ENCODE measurements around the gene PLCB1. TPM values are rescaled to one million over a fixed set of nuclear protein-coding genes. Genes with fewer than 3 reads are reported as not detected.

Gene PLCB1
- polyA plus RNA-seq, 3 donors: 2.5 to 12.7 (median 3.6) TPM

DNA sequence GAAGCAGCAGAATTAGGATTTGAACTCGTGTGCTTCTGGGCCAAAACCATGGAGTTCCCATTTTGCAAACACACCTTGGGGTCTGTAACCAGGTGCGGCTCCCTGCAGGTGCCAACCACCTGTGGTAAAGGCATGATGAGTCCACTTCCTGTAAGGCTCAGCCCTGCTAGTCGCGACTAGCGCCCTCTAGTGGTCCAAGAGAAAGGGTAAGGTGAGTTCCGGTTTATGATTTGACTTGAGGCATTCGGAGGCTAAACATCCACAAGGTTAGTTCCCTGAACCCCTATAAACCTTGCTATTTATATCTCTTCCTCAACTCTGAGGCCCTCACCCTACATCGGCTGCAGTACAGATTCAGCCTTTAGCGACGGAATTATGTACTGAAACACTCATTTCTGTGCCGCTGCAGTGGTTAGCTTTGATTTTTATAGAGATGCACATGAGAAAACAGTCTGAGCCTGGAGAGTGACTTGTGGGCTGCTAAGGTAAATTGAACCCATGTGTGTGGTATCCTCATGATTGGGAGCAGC lies 173.4 kb downstream of the PLCB1 start:
- WGBS, 3 donors: 62 to 75% (median 67%) methylated on average over 11 of the region's 11 CpGs
- no peak overlapping the region for H3K27ac ChIP-seq (ENCODE audit: low read depth, low read length)

DNA sequence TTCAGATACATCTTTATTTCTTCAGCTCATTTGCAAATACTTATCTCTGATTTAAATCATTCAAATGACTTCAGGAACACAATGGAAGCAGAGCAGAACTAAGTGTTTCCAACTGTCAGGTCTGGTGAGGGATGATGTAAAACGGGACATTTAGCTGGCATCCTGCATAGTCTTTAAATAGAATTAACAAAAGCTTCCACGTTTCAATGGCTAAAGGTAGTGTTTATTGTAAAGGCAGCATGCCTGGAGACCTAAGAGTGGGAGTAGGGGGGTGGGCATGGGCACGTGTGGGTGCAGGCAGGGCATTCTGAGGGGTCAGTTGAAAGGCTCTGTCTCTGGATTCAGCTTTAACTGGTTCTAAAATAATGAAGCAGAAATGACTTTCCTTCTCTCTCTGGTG lies 174.9 kb downstream of the PLCB1 start:
- WGBS, 3 donors: 40 to 50% (median 48%) methylated on average over 3 of the region's 3 CpGs
- H3K27ac ChIP-seq (ENCODE audit: low read depth, low read length): no peak overlapping the region

DNA sequence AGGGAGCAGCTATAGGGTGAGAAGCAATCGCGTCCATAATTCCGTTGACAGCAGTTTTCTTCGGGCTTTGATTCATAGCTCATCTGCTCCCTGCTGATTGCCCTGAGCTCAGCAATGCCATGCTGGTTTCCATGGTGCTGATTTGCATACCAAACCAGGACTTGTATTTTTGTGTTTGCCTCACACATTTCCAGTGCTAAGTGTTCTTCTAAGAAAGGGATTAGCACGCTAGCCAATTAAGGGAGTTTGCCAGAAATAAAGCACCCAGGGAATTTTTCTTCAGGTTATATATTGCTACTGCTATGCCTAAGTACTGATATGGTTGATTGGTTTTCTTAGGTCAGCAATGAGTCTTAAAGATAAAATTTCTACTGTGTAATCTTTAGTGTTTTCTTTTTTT lies 177.6 kb downstream of the PLCB1 start:
- WGBS, 3 donors: 69 to 79% (median 75%) methylated on average over 5 of the region's 5 CpGs
- no peak overlapping the region for H3K27ac ChIP-seq (ENCODE audit: low read depth, low read length)

DNA sequence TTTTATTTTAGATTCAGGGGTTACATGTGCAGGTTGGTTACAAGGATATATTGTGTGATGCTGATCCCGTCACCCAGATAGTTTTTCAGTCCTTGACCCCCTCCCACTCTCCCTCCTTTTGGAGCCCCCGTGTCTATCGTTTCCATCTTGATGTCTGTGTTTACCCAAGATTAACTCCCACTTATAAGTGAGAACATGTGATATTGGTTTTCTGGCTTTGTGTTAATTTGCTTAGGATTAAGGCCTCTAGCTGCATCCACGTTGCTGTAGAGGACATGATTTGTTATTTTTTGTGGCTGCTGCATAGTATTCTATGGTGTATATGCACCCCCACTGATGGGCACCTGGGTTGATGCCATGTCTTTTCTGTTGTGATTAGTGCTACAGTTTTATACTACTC lies 178.6 kb downstream of the PLCB1 start:
- 41 to 86% (median 82%) methylated on average over 4 of the region's 4 CpGs for WGBS, 3 donors
- H3K27ac ChIP-seq (ENCODE audit: low read depth, low read length): no peak overlapping the region

DNA sequence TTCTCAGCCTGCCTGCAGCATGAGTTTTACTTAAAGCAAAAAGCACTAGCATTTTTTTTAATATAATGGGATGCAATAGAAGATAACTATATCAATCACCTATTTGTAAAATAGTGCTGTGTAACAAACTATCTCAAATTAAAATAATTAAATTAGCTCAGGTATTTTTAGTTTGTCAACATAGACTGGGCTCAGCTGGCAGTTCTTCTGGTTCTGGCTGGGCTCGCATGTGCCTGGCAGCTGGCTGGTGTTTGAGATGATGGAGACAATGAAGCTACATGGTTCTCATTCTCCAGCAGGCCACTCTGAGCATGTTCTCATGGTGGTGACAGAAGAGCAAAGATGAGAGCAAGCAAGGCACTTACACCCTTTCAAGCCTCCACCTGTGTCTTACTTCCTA lies 181.0 kb downstream of the PLCB1 start:
- no peak overlapping the region for H3K27ac ChIP-seq (ENCODE audit: low read depth, low read length)
- WGBS, 3 donors: 97 to 100% (median 100%) methylated on average over 1 of the region's 1 CpG

DNA sequence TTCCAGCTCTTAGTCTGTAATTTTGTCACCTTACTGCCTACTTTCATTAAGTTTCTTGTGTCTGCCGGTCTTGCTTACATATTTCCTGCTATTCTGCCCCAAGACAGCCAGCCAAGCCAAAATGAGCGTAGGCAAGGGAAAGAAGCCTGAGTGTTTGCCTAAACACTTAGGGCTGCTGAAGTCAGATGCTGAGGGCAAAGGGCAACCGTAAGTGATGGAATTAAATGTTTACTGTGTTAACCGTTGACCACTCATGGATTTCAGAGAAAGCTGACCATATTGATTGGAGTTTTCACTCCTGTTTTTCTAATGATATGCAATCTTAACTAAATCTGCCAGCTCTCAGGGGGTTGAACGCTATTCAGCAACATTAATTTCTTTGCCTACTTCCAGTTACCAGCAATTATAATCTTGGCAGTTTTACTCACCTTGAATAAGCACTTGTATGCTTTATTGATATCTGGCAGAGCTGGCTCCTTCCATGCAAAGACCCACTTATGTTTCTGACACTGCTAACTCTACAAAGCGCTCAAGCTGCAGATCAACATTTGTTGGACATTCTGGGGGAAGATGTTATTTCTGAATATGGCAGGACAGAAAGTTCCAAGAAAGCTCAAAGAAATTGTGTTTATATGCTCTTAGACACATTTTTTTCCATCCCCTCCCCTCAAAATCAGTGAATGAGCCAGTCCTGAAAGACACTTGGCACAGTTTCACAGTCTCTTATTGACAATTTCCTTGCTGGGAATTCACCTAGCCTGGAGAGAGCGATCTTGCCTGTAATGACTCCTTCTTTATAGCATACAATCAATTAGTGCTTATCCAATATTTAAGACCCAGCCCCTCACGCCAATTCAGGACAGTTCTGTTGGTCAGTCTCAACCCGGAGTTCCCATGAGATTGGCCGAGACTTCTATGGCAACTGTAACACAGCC lies 183.8 kb downstream of the PLCB1 start:
- no peak overlapping the region for H3K27ac ChIP-seq (ENCODE audit: low read depth, low read length)
- WGBS, 3 donors: 39 to 81% (median 81%) methylated on average over 10 of the region's 10 CpGs

DNA sequence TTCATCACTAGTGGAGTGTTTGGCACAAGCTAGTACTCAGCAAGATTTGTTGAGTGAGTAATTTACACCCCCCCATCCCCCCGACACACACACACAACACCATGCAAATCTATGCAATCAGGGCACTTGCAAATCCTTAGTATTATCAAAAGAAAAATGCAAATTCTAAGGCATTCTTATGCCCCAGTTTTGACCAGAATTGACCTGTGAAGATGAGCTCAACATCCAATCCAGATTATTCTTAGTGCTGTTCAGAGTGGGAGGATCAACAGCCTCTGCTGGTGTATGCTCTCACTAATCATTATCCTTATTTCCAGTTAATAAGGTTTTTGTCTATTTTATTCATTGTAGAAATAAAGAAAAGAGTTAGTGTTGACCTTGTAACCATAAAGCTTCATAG lies 185.4 kb downstream of the PLCB1 start:
- H3K27ac ChIP-seq (ENCODE audit: low read depth, low read length): no peak overlapping the region
- 96 to 98% (median 96%) methylated on average over 1 of the region's 1 CpG for WGBS, 3 donors

DNA sequence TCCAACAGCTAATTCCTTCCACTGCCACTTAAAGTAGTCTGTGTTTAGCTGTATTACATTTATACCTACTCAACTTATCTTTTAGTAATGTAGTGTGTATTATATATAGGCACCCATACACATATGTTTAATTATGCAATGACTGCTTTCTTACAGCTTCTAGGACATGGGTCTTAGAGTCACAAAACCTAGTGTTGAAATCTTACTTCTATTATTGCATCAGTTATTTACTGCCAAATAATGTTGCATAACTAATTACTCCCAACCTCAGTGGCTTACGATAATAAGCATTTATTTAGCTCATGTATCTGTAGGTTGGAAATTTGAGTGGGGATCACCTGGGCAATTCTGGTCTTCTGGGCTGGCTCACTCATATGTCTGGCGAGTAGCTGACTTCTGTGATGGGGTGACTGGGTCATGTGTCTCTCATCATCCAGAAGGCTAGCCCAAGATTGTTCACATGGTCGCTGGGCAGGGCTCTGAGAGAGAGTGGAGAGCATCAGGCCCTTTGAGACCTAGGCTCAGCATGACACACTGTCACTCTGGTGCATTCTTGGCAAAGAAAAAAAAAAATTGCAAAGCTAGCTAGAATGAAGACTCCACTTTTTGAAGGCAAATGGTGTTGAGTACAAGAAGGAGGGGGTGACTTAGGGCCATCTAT lies 187.0 kb downstream of the PLCB1 start:
- H3K27ac ChIP-seq (ENCODE audit: low read depth, low read length): no peak overlapping the region
- WGBS, 3 donors: 64 to 94% (median 68%) methylated on average over 3 of the region's 3 CpGs

DNA sequence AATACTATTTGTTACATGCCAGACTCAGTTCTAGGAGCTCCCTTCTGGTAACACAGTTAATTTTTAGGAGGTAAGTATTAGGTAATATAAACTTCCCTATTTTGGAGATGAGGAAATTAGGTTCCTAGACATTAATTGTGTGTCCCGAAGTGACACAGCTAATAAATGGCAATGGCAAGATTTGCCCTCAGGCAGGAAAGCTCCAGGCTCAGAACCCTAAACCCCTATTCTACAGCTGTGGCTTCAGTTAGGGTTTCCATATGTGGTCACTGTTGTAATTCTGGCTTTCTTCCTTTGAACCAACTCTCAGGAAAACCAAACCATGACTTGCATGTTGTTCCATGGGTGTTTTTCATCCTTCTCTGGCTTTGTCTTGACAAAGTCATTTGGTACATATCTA lies 188.2 kb downstream of the PLCB1 start:
- 48 to 85% (median 74%) methylated on average over 1 of the region's 1 CpG for WGBS, 3 donors
- no peak overlapping the region for H3K27ac ChIP-seq (ENCODE audit: low read depth, low read length)

DNA sequence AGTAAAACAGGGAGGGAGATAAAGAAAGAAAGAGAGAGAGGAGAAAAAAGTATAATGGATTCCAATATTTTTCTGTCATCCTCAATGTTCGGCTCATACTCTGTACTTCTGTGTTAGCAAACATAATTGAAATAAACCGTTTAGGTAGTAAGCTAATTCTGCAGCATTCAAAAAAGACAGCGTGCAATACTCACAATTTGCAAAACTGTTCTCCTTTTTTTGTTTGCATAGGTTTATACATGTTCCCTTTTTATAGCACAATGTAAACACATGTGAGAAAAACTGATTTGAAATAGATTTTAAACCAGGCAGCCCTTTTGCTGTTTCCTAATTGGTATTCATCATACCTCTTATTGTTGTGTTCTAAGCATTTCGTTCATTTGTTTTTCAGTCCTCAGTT lies 188.9 kb downstream of the PLCB1 start:
- WGBS, 3 donors: 64 to 65% (median 65%) methylated on average over 4 of the region's 4 CpGs
- no peak overlapping the region for H3K27ac ChIP-seq (ENCODE audit: low read depth, low read length)

DNA sequence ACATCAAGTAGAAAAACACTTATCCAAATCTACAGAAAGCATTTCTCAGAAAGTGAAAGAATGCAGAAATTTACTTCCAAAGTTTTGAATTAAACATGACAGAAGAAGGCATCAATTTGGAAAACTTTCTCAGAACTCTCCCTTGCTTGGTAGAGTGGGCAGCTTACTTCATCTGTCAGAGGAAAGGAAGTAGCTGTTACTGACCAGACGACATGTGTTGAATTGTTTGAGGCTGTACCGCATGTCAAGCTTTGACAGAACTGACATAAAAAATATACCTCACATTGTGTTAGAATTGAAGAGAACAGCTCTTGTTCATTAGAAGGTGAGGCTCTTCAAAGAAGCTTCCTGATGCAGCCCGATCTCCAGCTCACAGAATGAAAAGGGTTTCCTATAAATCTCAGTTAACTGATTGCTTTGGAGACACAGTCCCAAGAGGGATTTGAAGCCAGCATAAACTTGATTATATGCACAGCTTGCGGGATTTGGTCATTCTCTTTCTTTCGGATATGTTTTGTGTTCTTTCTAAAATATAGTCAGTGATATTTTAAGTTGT lies 190.7 kb downstream of the PLCB1 start:
- 53 to 77% (median 61%) methylated on average over 5 of the region's 5 CpGs for whole genome bisulfite sequencing, 3 donors

DNA sequence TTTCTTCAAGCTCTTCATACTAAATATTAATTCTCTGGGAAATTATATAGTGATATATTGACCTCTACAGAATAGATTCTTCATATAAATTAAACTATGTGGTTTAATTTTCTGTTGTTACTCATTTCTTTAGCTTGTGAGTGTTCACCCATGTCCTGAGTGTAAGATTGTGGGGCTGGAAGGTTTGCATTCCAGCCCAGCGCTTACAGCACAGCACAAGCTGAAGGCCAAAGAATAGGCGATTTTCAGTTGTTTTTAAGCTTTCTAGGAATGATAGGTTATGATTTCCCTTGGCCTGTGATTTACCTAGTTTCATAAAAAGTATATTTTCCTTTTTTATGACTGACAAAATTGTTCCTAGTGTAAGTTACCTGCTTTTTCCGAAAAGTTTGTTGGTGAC lies 194.1 kb downstream of the PLCB1 start:
- no peak overlapping the region for H3K27ac ChIP-seq (ENCODE audit: low read depth, low read length)
- WGBS, 3 donors: 35 to 93% (median 90%) methylated on average over 3 of the region's 3 CpGs

More for the DNA sequence above, 190.7 kb downstream of the PLCB1 start:
- H3K27ac ChIP-seq (ENCODE audit: low read depth, low read length): no peak overlapping the region

DNA sequence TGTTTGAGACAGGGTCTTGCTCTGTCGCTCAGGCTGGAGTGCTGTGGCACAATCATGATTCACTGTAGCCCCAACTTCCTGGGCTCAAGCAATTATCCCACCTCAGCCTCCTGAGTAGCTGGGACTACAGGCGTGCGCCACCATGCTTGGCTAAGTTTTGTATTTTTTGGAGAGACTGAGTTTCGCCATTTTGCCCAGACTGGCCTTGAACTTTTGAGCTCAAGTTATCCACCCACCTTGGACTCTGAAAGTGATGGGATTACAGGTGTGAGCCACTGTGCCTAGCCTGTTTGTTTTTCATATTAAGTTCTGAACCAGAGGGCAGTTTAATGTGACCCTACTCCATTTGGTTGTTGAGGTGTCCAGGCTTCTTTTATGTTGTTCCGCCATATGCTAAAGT lies 194.8 kb downstream of the PLCB1 start:
- no peak overlapping the region for H3K27ac ChIP-seq (ENCODE audit: low read depth, low read length)
- 90 to 98% (median 98%) methylated on average over 5 of the region's 5 CpGs for WGBS, 3 donors

DNA sequence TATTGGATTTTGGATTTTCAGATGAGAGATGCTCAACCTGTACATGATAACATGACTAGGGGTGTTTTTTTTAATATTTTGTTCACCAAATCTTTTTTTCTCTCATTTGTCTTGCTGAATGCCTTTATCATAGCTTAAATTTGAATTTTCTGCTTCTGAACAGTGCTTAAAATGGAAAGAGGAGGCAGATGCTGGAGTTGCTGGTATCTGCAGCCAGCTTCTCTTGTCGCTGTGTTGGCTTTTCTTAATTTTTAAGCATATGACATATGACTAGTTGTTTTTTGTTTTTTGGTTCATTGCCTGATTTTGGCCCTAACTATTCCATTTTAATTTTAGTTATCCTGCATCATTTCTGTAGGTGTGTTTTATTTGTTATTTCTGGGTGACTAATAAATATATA lies 196.1 kb downstream of the PLCB1 start:
- no peak overlapping the region for H3K27ac ChIP-seq (ENCODE audit: low read depth, low read length)
- 93 to 97% (median 95%) methylated on average over 1 of the region's 1 CpG for WGBS, 3 donors

DNA sequence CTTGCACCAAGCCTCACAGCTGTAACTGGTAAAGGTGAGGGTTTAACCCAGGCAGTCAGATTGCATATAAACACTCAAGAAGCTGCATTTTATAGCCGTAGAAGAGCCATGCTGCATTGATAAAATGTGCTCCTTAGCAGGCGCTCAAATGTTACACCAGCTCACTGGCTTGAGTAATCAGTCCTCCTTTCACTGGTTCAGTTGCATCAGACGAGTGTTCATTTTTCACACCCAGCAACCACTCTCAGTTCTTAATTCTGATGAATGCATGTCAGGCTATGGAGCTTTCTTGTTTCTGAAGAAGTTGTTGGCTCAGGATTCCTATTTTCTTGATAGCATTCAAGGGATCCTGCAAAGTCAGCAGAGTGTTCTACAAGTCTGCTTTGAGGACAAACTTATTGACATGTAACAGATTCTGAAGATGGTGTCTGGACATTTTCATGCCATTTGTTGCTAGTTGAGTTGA lies 198.3 kb downstream of the PLCB1 start:
- WGBS, 3 donors: 47 to 84% (median 59%) methylated on average over 3 of the region's 3 CpGs
- H3K27ac ChIP-seq (ENCODE audit: low read depth, low read length): no peak overlapping the region

DNA sequence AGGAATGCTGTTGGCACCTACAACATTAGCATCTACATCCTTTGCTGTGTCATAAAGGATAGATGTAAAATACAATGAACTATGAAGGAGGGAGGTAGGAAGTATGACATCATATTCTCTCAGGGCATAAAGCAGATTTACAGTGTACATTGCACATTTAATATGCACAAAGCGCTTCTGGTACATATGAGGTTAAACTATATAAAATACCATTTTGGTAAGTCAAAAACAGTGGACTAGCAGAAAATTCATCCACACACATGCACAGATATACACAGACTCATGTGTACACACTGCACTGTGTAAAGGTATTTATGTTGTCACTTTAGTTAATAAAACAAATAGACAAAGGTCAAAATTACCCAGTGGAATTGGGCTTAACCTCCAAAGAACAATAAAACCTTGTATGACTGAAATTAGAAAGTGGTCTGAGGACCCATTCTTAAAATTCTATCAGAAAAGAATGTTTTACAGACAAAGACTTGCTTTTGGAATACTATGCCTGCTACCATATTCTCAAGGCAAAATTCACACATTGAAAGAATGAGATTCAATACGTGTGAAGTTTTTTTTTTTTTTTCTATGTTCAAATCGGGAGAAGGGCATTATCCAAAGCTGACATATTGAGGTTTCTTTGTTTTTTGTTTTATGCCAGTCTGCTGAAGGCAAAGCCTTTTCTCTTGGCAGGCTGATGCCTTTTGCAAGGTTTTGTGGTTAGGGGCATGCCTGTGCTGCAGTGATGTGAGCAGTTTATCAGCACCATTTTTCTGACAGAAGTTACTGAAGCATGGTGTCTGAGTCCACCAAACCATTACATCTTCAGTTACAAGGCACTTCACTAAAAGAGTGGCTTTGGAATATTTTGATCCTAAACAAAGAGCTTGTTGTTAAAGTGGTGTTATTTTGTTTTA lies 199.0 kb downstream of the PLCB1 start:
- 45 to 75% (median 65%) methylated on average over 3 of the region's 3 CpGs for WGBS, 3 donors
- H3K27ac ChIP-seq (ENCODE audit: low read depth, low read length): no peak overlapping the region

DNA sequence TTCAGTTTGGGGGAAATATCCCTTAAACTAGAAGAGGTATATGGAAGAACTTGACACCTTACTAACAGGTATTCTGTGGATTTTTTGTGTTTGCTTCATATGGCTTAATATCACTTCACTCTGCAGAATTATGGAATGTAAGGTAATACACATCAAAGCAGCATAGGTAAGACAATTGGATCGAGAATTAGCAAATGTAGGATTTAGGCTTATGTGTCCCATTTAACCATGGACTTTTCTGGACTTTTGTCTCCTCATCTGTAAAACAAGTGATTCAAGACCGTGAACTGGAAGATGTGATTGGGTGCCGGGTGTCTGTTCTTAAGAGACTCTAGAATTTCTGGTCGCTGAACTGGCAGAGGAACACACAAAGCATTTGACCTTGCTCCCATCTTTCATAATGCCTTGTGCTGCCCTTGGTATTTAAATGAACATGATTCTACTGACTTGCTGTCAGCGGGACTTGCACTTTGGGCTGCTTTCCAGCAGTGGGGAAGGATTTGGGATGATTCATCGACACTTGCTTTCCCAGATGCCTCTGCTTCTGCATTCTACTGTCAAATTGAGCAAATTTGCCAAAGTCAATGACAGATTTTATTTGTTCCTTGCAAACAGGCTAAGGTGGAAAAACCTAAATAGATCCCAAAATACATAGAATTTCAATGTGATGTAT lies 199.8 kb downstream of the PLCB1 start:
- 36 to 71% (median 67%) methylated on average over 6 of the region's 6 CpGs for WGBS, 3 donors
- no peak overlapping the region for H3K27ac ChIP-seq (ENCODE audit: low read depth, low read length)

DNA sequence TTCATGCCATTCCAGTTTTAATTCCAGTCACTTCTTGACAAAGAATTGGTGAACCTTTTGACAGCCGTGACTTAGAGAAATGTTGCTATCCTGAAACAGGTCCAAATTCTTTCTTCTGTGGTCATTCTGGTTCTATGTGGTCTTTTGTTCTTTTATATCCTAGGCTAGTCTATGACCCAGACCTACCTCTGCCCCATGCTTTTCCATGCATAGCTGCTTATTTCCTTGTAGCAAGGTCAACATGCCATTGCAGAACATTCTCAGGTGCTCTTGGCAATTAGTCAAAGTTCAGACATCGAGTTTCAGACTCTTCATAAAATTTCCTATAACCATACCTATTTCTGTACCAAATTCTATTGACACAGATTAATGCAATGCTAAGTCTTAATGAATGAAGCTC lies 202.6 kb downstream of the PLCB1 start:
- WGBS, 3 donors: 51 to 89% (median 86%) methylated on average over 2 of the region's 2 CpGs
- H3K27ac ChIP-seq (ENCODE audit: low read depth, low read length): no peak overlapping the region
